Stomach (tissue), 4 donors: ENCODE measurements around the gene ACOT7.

Source experiments
- POLR2AphosphoS5 ChIP-seq, 3 donors: sonication (generic); formaldehyde crosslinking; IDR thresholded peaks; one replicate each; pipeline ENCODE4 v1.6.1; 2016; ENCODE audit warnings: antibody characterized with exemption in 3 of 3
- TF ChIP-seq, protein P1 (sequence below), 7 experiments: fragments of 450-650 bp in 4 of 7; fragments of 200-600 bp in 3 of 7; sonication (generic) in 3 of 7; IDR thresholded peaks; one replicate each; pipeline ENCODE4 v1.5.1; 2016 to 2019; ENCODE audit warnings: antibody characterized with exemption in 7 of 7, control low read depth in 2 of 7, mild to moderate bottlenecking in 1 of 7

DNA sequence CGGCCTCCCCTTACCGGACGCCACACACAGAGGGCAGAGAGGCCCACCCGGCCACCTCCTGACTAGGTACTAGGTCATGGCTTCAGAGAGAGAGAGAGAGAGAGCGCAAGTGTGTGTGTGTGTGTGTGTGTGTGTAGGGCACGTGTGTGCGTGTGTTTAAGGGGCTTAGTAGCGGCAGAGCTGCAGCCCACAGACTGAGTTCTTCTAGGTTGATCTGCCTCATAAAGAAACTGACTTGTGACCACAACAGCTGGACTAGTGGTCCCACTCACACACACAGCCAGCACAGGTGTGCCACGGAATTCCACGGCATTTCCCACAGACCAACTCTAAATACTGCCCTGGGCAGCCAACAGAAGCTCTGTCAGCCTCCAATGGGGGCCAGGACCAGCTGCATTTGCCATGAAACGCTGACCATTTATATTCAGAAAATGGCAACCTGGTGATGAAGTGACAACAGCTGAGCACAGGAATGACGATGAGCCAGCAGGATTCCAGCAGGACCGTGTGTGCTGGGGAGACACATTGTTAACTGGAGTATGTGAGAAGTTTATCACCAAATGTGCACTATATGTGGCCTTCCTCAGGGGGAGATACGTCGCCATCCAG lies 93.9 kb downstream of the ACOT7 start:
- TF ChIP-seq POLR2AphosphoS5 (IDR thresholded peaks at IDR 0.05): no peak
- TF ChIP-seq, protein P1, sequence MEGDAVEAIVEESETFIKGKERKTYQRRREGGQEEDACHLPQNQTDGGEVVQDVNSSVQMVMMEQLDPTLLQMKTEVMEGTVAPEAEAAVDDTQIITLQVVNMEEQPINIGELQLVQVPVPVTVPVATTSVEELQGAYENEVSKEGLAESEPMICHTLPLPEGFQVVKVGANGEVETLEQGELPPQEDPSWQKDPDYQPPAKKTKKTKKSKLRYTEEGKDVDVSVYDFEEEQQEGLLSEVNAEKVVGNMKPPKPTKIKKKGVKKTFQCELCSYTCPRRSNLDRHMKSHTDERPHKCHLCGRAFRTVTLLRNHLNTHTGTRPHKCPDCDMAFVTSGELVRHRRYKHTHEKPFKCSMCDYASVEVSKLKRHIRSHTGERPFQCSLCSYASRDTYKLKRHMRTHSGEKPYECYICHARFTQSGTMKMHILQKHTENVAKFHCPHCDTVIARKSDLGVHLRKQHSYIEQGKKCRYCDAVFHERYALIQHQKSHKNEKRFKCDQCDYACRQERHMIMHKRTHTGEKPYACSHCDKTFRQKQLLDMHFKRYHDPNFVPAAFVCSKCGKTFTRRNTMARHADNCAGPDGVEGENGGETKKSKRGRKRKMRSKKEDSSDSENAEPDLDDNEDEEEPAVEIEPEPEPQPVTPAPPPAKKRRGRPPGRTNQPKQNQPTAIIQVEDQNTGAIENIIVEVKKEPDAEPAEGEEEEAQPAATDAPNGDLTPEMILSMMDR (IDR thresholded peaks at IDR 0.05): no peak
